ENCODE results near the gene TRPM4.

GRCh38 chr19:49182848-49183375 is 25.3 kb downstream of the TRPM4 start:
- no peak for TF ChIP-seq CTCF (IDR thresholded peaks at IDR 0.05)
- TF ChIP-seq POLR2A (IDR thresholded peaks at IDR 0.05) = no peak

Measured in body of pancreas (tissue), 4 donors.